HepG2 (cell line): ENCODE results near the gene RABEP2. TPM values are rescaled to one million over a fixed set of nuclear protein-coding genes. Genes with fewer than 3 reads are reported as not detected.

Source experiments
- ATF7 ChIP-seq, 2 experiments: fragments of 450-650 bp in 1 of 2; sonication (generic) in 1 of 2; formaldehyde crosslinking in 1 of 2; IDR thresholded peaks; 2 replicates each; pipeline versions ENCODE4 v1.4.0 to v1.6.1; 2016 to 2020; ENCODE audit warnings: antibody characterized with exemption in 1 of 2, mild to moderate bottlenecking in 1 of 2, missing genetic modification reagents in 1 of 2
- CREB1 ChIP-seq, 2 experiments: fragments of 450-650 bp in 1 of 2; IDR thresholded peaks; 2 replicates each; pipeline ENCODE4 v1.6.1; 2016 to 2017; ENCODE audit warnings: control low read depth in 1 of 2, mild to moderate bottlenecking in 1 of 2, missing compliant biosample characterization in 1 of 2, missing genetic modification characterization in 1 of 2
- DNMT3B ChIP-seq: conservative IDR thresholded peaks from 2 replicates; pipeline ENCODE4 v1.6.1; 2016; ENCODE audit warnings: missing biosample characterization, control low read depth
- KMT2B ChIP-seq: IDR thresholded peaks from 2 replicates; pipeline ENCODE4 v1.6.1; 2016; ENCODE audit warnings: missing genetic modification reagents, missing compliant biosample characterization
- MIER2 ChIP-seq: IDR thresholded peaks from 2 replicates; pipeline ENCODE4 v1.6.1; 2016; ENCODE audit warnings: missing biosample characterization, missing genetic modification reagents
- PRDM15 ChIP-seq: sonication (generic); formaldehyde crosslinking; IDR thresholded peaks from 2 replicates; pipeline ENCODE4 v1.4.0; 2020; ENCODE audit warnings: missing genetic modification reagents
- RARA ChIP-seq: IDR thresholded peaks from 2 replicates; pipeline ENCODE4 v1.6.1; 2016; ENCODE audit warnings: missing genetic modification reagents, missing compliant biosample characterization
- RARG ChIP-seq: sonication (generic); formaldehyde crosslinking; IDR thresholded peaks from 2 replicates; pipeline ENCODE4 v1.4.0; 2020; ENCODE audit warnings: low read depth, mild to moderate bottlenecking, missing genetic modification reagents
- RELA ChIP-seq: sonication (generic); formaldehyde crosslinking; IDR thresholded peaks from 2 replicates; pipeline ENCODE4 v1.4.0; 2020; ENCODE audit warnings: missing genetic modification reagents
- RNF219 ChIP-seq: sonication (generic); formaldehyde crosslinking; IDR thresholded peaks from 2 replicates; pipeline ENCODE4 v1.5.0; 2020; ENCODE audit warnings: mild to moderate bottlenecking, missing genetic modification reagents
- SKI ChIP-seq: fragments of 450-650 bp; IDR thresholded peaks from one replicate; pipeline ENCODE4 v1.6.1; 2018; ENCODE audit warnings: mild to moderate bottlenecking; ENCODE audit not compliant: partially characterized antibody
- TFDP1 ChIP-seq: IDR thresholded peaks from 2 replicates; pipeline ENCODE4 v1.6.1; 2016; ENCODE audit warnings: missing compliant biosample characterization, missing genetic modification reagents, borderline replicate concordance
- TFDP2 ChIP-seq: sonication (generic); formaldehyde crosslinking; IDR thresholded peaks from 2 replicates; pipeline ENCODE4 v1.4.0; 2020; ENCODE audit warnings: missing genetic modification reagents
- U2AF1 ChIP-seq: fragments of 200-400 bp; formaldehyde crosslinking; optimal IDR thresholded peaks from 2 replicates; pipeline ENCODE3; 2017; ENCODE audit warnings: mild to moderate bottlenecking, low read depth, low read length
- ZNF468 ChIP-seq: sonication (generic); formaldehyde crosslinking; IDR thresholded peaks from 2 replicates; pipeline ENCODE4 v1.8.0; 2022; ENCODE audit warnings: mild to moderate bottlenecking, moderate library complexity, missing genetic modification reagents
- ZNF589 ChIP-seq: sonication (generic); formaldehyde crosslinking; conservative IDR thresholded peaks from 2 replicates; pipeline ENCODE4 v1.8.0; 2022; ENCODE audit warnings: mild to moderate bottlenecking, moderate library complexity, missing genetic modification reagents
- ZNF776 ChIP-seq: sonication (generic); formaldehyde crosslinking; IDR thresholded peaks from 2 replicates; pipeline ENCODE4 v1.4.0; 2020; ENCODE audit warnings: mild to moderate bottlenecking, missing genetic modification reagents
- ZNF792 ChIP-seq: IDR thresholded peaks from 2 replicates; pipeline ENCODE4 v1.6.1; 2016
- polyA plus RNA-seq, 8 experiments: library from polyadenylated mRNA; depleted of rRNA in 3 of 8; stranded (reverse) in 7 of 8; unstranded in 1 of 8; fragments of >200 nt; fragmentation: Illumina TruSeq in 4 of 8; extraction: Trizol in 4 of 8; gene quantifications; 2 replicates each; pipeline versions ENCODE4 v1.2.1 to v1.2.3, GENCODE V29; 2011 to 2016; ENCODE audit warnings: low read depth in 4 of 8, missing spikeins in 1 of 8, mixed read lengths in 1 of 8; ENCODE audit not compliant: insufficient read depth in 1 of 8
- total RNA-seq, 5 experiments: library from RNA; depleted of rRNA; stranded (reverse); fragments of >200 nt; fragmentation: Illumina TruSeq; extraction: Trizol; gene quantifications; 2 replicates each; pipeline ENCODE4 v1.2.3, GENCODE V29; 2016; ENCODE audit warnings: low read depth in 1 of 5

Gene RABEP2
- total and polyA plus RNA-seq, 2 of the 13 experiments (the other 11 are each of a cell fraction or from before 2014, with no cell fraction given), result 10.8 to 18.4 TPM

DNA sequence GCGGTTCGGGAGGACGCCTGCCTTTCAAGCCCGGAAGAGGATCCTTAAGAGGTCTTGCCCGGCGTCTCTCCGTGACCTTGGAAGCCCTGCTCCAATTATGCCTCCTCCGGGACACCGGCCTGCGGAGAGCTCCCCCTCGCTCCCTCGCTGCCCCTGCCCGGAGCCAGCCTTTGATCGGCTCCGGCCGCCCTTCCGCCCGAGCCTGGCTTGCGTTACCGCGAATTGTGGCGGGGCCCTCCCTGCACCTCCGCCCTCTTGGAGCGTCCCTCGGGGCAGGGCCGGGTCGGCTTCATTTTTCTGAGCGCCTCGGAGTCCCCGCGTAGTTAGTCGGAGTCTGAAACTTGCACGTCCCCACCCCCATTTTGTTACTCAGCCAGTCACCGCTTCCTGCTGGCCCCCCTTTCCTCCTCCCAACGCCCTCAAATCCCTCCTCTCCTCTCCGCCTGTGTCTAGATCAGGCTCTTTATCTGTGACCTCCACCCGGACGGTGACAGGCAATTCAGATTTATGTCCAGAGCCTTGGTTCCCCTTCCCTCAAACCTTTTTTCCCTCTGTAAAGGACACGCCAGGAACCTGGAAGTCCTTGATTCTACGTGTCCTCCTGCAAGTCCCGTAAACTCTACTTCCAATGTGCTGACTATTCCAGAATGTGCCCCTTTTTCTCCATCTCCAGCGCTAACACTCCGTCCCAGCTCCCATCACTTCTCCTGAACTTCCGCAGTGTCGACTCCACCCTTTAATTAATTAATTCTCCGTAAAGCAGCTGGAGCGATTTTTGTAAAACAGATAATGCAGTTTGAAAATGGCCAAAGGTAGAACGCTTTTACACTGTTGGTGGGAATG is 569 bp upstream of the RABEP2 start (continued):
- no peak for TF ChIP-seq RNF219 (CRISPR knock-in tag)
- peak; percentile 36 for TF ChIP-seq SKI
- TF ChIP-seq RARG (CRISPR knock-in tag), result no peak
- TF ChIP-seq RELA (CRISPR knock-in tag), result no peak
- TF ChIP-seq TFDP1, result 0 out of 2 replicates have a peak, but pooled peaks have one; percentile 5
- 0 out of 2 replicates have a peak, but pooled peaks have one; percentile 10 for TF ChIP-seq PRDM15 (CRISPR knock-in tag)
- TF ChIP-seq ATF7 (IDR thresholded peaks at IDR 0.05), result no peak
- TF ChIP-seq ATF7 (CRISPR knock-in tag; IDR thresholded peaks at IDR 0.05), result no peak; the same call in 1 of the 2 replicates
- TF ChIP-seq ZNF776 (CRISPR knock-in tag), result no peak
- 0 out of 2 replicates have a peak, but pooled peaks have one; percentile 35 for TF ChIP-seq ZNF468 (CRISPR knock-in tag)
- TF ChIP-seq DNMT3B (CRISPR knock-in tag), result peak; percentile 52; the same call in 1 of the 2 replicates
- peak; percentile 28; the same call in 1 of the 2 replicates for TF ChIP-seq RARA (CRISPR knock-in tag)
- no peak for TF ChIP-seq ZNF589 (CRISPR knock-in tag)
- 0 out of 2 replicates have a peak, but pooled peaks have one; percentile 19 for TF ChIP-seq MIER2 (CRISPR knock-in tag)
- 0 out of 2 replicates have a peak, but pooled peaks have one; percentile 43 for TF ChIP-seq ZNF792 (CRISPR knock-in tag)
- no peak; the same call in 1 of the 2 replicates for TF ChIP-seq TFDP2 (CRISPR knock-in tag)
- TF ChIP-seq U2AF1, result peak; percentile 29
- no peak for TF ChIP-seq KMT2B
- no peak for TF ChIP-seq CREB1 (IDR thresholded peaks at IDR 0.05)
- TF ChIP-seq CREB1 (CRISPR knock-in tag; IDR thresholded peaks at IDR 0.05), result no peak
